HCT116 (cell line): ENCODE data around the gene HAAO. TPM values are rescaled to one million over a fixed set of nuclear protein-coding genes. Genes with fewer than 3 reads are reported as not detected.

Experiments used
- ATAC-seq: fragments of 200-7000 bp; cut with Tn5 transposase; 2 replicates; pipeline ENCODE4 v1.9.1; 2020; ENCODE audit warnings: mild to moderate bottlenecking, moderate library complexity
- BruUV-seq: library from RNA; stranded (reverse); fragments of 400-500 nt; replicated peaks from 2 replicates; lab custom pipeline; 2021; lab: Mats Ljungman, UMichigan
- CTCF ChIA-PET: fragments of 300-600 bp; sonication (Branson Sonifier 250); formaldehyde crosslinking; loops from one replicate; lab custom pipeline; 2021; ENCODE audit warnings: antibody characterized with exemption; lab: Charles Lee
- POLR2A ChIA-PET: fragments of 300-600, 350-600 bp; sonication (Branson Sonifier 250); formaldehyde crosslinking; loops from one replicate; lab custom pipeline; 2021; ENCODE audit warnings: antibody characterized with exemption; lab: Charles Lee
- RAD21 ChIA-PET, 2 experiments: fragments of 300-600 bp; sonication (Branson Sonifier 250); formaldehyde crosslinking; loops; one replicate each; lab custom pipeline; 2023; ENCODE audit warnings: low total read pairs in 2 of 2; ENCODE audit not compliant: uncharacterized antibody in 2 of 2, unreplicated experiment in 2 of 2, low non-redundant PET in 1 of 2; lab: Charles Lee
- DNase-seq: peaks from one replicate; pipeline ENCODE4 v3.0.0-alpha.2; 2010; ENCODE audit warnings: low read depth, low spot score
- H2AFZ ChIP-seq: fragments of 200-600 bp; shearing (Covaris generic), sonication (generic); 2 replicates; pipeline ENCODE4 v1.6.1; 2017; ENCODE audit warnings: low read depth, mixed run types, mixed read lengths, antibody characterized with exemption, low read length; ENCODE audit not compliant: poor library complexity, severe bottlenecking
- H3K27ac ChIP-seq: 2 replicates; pipeline ENCODE4 v1.5.1; 2012; ENCODE audit warnings: low read depth, low read length
- H3K27me3 ChIP-seq: fragments of 200-600 bp; sonication (generic); 2 replicates; pipeline ENCODE4 v1.6.1; 2016; ENCODE audit warnings: mixed run types, low read length, mixed read lengths; ENCODE audit not compliant: insufficient read depth
- H3K36me3 ChIP-seq, 2 experiments: fragments of 200-500 bp in 1 of 2; fragments of 200-600 bp in 1 of 2; sonication (Bioruptor generic) in 1 of 2; sonication (generic) in 1 of 2; 2 replicates each; pipeline versions ENCODE4 v1.5.1 to v1.6.1; 2014 to 2016; ENCODE audit warnings: low read length in 2 of 2, inconsistent platforms in 1 of 2, mixed read lengths in 1 of 2, mixed run types in 1 of 2; ENCODE audit not compliant: insufficient read depth in 2 of 2, control insufficient read depth in 1 of 2
- H3K4me1 ChIP-seq, 2 experiments: fragments of 200-600 bp in 1 of 2; sonication (generic) in 1 of 2; 2 replicates each; pipeline versions ENCODE4 v1.5.1 to v1.6.1; 2012 to 2017; ENCODE audit warnings: low read length in 2 of 2, inconsistent platforms in 1 of 2, mild to moderate bottlenecking in 1 of 2, mixed read lengths in 1 of 2, mixed run types in 1 of 2, moderate library complexity in 1 of 2; ENCODE audit not compliant: insufficient read depth in 2 of 2, control insufficient read depth in 1 of 2
- H3K4me2 ChIP-seq: fragments of 200-600 bp; sonication (generic); 2 replicates; pipeline ENCODE4 v1.6.1; 2017; ENCODE audit warnings: mixed run types, low read length, mixed read lengths
- H3K4me3 ChIP-seq, 2 experiments: fragments of 200-600 bp in 1 of 2; sonication (generic) in 1 of 2; replicated peaks in 1 of 2; 2 replicates each; pipeline ENCODE4 v1.5.1; 2011 to 2016; ENCODE audit warnings: low read length in 2 of 2, control low read depth in 1 of 2, low read depth in 1 of 2, mild to moderate bottlenecking in 1 of 2, mixed read lengths in 1 of 2, mixed run types in 1 of 2
- H3K79me2 ChIP-seq: fragments of 200-600 bp; sonication (generic); 2 replicates; pipeline ENCODE4 v1.6.1; 2017; ENCODE audit warnings: mild to moderate bottlenecking, mixed run types, low read length, moderate library complexity, mixed read lengths; ENCODE audit not compliant: insufficient read depth
- H3K9ac ChIP-seq: fragments of 200-600 bp; sonication (generic); 2 replicates; pipeline ENCODE4 v1.6.1; 2016; ENCODE audit warnings: low read length, mixed read lengths
- H3K9me2 ChIP-seq: fragments of 200-600 bp; sonication (generic), shearing (Covaris generic); 2 replicates; pipeline ENCODE4 v1.6.1; 2017; ENCODE audit warnings: mixed run types, mild to moderate bottlenecking, moderate library complexity; ENCODE audit not compliant: insufficient read depth
- H3K9me3 ChIP-seq, 2 experiments: fragments of 200-500 bp in 1 of 2; fragments of 200-600 bp in 1 of 2; sonication (Bioruptor generic) in 1 of 2; sonication (generic) in 1 of 2; 2 replicates each; pipeline ENCODE4 v1.6.1; 2014 to 2017; ENCODE audit warnings: low read length in 2 of 2, mixed read lengths in 2 of 2, inconsistent platforms in 1 of 2, low read depth in 1 of 2, mild to moderate bottlenecking in 1 of 2, mixed run types in 1 of 2, moderate library complexity in 1 of 2; ENCODE audit not compliant: control insufficient read depth in 1 of 2, insufficient read depth in 1 of 2
- H4K20me1 ChIP-seq: fragments of 200-600 bp; sonication (generic), shearing (Covaris generic); 2 replicates; pipeline ENCODE4 v1.6.1; 2017; ENCODE audit warnings: mixed run types, mild to moderate bottlenecking, moderate library complexity; ENCODE audit not compliant: insufficient read depth
- ATF3 ChIP-seq: IDR thresholded peaks from 2 replicates; pipeline ENCODE4 v1.6.1; 2012
- CBX3 ChIP-seq: IDR thresholded peaks from 2 replicates; pipeline ENCODE4 v1.6.1; 2012; ENCODE audit warnings: low read depth
- EGR1 ChIP-seq: IDR thresholded peaks from 2 replicates; pipeline ENCODE4 v1.6.1; 2012; ENCODE audit warnings: low read depth
- ELF1 ChIP-seq: IDR thresholded peaks from 2 replicates; pipeline ENCODE4 v1.6.1; 2012; ENCODE audit warnings: low read depth, borderline replicate concordance
- EZH2 ChIP-seq: fragments of 200-600 bp; sonication (generic); IDR thresholded peaks from 2 replicates; pipeline ENCODE4 v1.6.1; 2017; ENCODE audit warnings: antibody characterized with exemption, mixed run types
- JUND ChIP-seq: IDR thresholded peaks from 2 replicates; pipeline ENCODE4 v1.6.1; 2012
- POLR2A ChIP-seq: IDR thresholded peaks from 2 replicates; pipeline ENCODE4 v1.7.0; 2011; ENCODE audit warnings: borderline replicate concordance; ENCODE audit not compliant: insufficient read depth, insufficient read length; ENCODE audit errors: extremely low read depth
- POLR2AphosphoS5 ChIP-seq: IDR thresholded peaks from 2 replicates; pipeline ENCODE4 v1.6.1; 2011; ENCODE audit warnings: mild to moderate bottlenecking, low read depth, low read length, moderate library complexity
- SIN3A ChIP-seq: IDR thresholded peaks from 2 replicates; pipeline ENCODE4 v1.6.1; 2012; ENCODE audit warnings: low read depth
- SP1 ChIP-seq: IDR thresholded peaks from 2 replicates; pipeline ENCODE4 v1.6.1; 2012; ENCODE audit warnings: low read depth
- ZFX ChIP-seq: fragments of 450-650 bp; IDR thresholded peaks from 2 replicates; pipeline ENCODE4 v1.6.1; 2017
- ZNF274 ChIP-seq: fragments of 200-500 bp; sonication (Bioruptor generic); IDR thresholded peaks from 2 replicates; pipeline ENCODE4 v1.6.1; 2014; ENCODE audit warnings: mild to moderate bottlenecking, low read depth, low read length, inconsistent platforms
- intact Hi-C: fragments of 100-400 bp; cut with micrococcal nuclease; formaldehyde crosslinking; loops from 2 replicates; pipeline ENCODE4 v1.10.0; 2022
- total RNA-seq: library from RNA; stranded (reverse); gene quantifications from one replicate; pipeline ENCODE4 v1.2.1, GENCODE V29; 2021; ENCODE audit not compliant: unreplicated experiment
- TF ChIP-seq, protein P1 (sequence below): IDR thresholded peaks from 2 replicates; pipeline ENCODE4 v1.6.1; 2012

HAAO gene
- total RNA-seq, 1 experiment from 2014 or later, result not detected

- Histone ChIP-seq H3K9me2 (no peaks in the 10 kb centered on the region), H2AFZ (no peak overlapping the region), H3K9ac (no peak overlapping the region), H3K4me2 (no peak overlapping the region), H4K20me1 (no peaks in the 10 kb centered on the region), H3K9me3 (no peaks in the 10 kb centered on the region), H3K27ac (no peak overlapping the region), H3K27me3 (no peaks in the 10 kb centered on the region), H3K36me3 (no peaks in the 10 kb centered on the region), H3K4me1 (peaks cover 0 to under 1% of the 10 kb centered on the region in 2 experiments; a peak in 1 of 4 replicates), H3K4me3 (no peak overlapping the region), H3K79me2 (no peaks in the 10 kb centered on the region)
- BruUV-seq, result no TSS peak
- intact Hi-C loops, result no loop called here
- RAD21 ChIA-PET, result no interaction called here
- POLR2A ChIA-PET, result no interaction called here
- ATAC-seq, result no peak
- TF ChIP-seq EGR1 (no peak), SIN3A (no peak), CBX3 (no peak), JUND (no peak), ATF3 (no peak), EZH2 (no peak), POLR2A (no peak), ZNF274 (no peak), POLR2AphosphoS5 (no peak), ELF1 (no peak), SP1 (no peak), ZFX (no peak)
- TF ChIP-seq, protein P1, sequence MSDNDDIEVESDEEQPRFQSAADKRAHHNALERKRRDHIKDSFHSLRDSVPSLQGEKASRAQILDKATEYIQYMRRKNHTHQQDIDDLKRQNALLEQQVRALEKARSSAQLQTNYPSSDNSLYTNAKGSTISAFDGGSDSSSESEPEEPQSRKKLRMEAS, result no peak
- no peak for DNase-seq
- CTCF ChIA-PET, result no interaction called here
These were observed 36.1 kb downstream of the HAAO start for GRCh38 chr2:42756150-42756775.
